Pericardium fibroblast (primary cell): ENCODE results near the gene HES3. TPM values are rescaled to one million over a fixed set of nuclear protein-coding genes. Genes with fewer than 3 reads are reported as not detected.

Experiments used
- total RNA-seq: library from RNA; depleted of rRNA; stranded (reverse); fragments of >200 nt; gene quantifications from 2 replicates; pipeline ENCODE4 v1.2.3, GENCODE V29; 2015

The HES3 gene, protein sequence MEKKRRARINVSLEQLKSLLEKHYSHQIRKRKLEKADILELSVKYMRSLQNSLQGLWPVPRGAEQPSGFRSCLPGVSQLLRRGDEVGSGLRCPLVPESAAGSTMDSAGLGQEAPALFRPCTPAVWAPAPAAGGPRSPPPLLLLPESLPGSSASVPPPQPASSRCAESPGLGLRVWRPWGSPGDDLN
- total RNA-seq: not detected in 2 replicates

DNA sequence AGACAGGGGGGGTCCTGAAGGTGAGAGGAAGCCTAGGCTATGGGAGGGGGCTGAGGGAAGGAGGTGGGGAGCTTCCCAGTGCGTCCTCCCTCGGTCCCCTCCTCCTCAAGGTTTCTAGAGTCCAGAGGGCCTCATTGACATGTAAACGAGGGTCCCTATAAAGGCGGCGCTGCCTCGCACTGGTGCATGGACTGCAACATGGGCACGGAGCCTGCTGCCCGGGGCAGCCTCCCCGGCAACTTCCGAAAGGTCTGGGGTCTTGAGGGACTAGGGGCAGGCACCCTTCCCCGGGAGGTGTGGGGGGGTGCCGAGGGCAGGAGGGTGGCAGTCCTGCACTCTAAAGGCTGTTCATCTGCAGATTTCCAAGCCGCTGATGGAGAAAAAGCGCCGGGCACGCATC is at the start of gene HES3:
Gene HES3 (plus strand): TSS at position 187 of the 400 bp plus-strand sequence. CDS start 187 bp downstream, at position 374.

DNA sequence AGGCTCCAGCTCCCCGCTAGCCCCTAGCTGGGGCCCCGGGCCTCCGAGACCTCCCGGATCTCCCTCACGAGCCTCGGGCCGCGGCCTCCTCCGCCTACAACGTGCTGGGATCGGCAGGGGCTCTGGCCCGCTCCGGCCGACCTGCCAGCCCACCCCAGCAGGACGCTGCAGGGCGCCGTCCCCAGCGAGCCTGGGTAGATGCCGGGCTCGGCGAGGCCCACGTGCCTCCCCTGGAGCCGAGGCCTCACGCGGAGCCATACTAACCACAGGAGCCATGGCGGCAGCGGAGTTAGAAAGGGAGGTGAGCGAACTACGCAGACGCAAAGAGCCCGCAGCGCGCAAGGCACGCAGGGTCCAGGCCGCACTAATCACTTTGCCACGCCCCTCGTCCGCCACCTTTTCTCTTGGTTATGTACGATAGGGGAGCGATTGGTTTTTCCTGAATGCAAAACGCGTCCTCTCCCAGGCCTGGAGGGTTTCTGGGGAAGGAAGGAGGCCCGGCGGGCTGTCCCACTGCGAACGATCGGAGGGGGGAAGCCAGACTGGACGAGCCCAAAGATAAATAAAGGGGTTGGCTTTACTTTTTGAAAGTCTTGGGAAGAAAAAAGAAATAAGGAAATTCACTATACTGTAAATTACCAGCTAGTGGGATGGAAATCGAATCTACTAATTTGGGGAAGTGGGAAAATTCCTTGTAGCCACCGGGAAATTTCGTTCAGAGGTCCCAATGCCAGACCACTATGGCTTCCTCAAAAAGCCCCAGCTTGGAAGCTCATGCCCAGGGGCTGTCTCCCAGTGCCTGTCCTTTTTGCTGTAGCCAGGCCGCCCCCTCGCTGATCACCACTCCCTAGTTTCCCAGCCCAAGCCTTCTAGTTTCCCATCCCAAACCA is 44.4 kb upstream of the HES3 start, which contains the start of gene RPL22:
Gene RPL22 (minus strand): TSS at position 298 of the 890 bp plus-strand sequence. CDS start 22 bp downstream, at position 276.

DNA sequence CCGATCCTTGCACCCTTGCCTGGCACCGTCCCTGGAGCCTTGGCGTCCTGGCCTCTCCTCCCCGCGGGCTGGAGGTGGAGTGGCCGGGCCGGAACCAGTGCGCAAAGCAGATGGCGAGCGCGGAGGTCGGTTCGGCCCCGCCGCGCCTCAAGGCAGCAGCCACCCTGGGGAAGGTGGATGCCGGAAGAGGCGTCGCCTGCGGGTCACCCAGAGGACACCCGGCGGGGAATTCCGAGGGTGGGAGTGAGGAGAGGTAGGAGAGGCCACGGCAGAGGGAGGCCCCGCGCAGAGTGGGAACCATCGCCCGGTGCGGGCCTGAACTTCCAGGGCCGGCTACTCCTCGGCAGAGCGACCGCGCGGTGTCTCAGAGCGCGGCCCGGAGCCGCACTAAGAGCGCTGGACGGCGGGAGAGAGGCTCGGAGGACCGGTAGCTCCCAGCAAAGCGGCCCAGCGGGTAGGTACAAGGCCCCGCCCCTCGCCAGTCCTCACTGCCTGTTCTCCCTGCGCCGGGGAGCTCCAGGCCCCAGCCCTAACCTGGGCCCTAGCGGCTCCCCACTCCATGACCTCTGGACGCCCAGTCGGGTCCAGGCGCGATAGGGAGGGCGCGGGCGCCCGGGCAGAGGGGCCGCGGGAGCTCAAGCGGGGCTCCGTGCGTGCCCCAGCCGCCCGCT is 38.0 kb upstream of the HES3 start, which contains the start of gene RNF207:
Gene RNF207 (plus strand): TSS at position 271 of the 671 bp plus-strand sequence. CDS start 417 bp downstream, outside the sequence.

DNA sequence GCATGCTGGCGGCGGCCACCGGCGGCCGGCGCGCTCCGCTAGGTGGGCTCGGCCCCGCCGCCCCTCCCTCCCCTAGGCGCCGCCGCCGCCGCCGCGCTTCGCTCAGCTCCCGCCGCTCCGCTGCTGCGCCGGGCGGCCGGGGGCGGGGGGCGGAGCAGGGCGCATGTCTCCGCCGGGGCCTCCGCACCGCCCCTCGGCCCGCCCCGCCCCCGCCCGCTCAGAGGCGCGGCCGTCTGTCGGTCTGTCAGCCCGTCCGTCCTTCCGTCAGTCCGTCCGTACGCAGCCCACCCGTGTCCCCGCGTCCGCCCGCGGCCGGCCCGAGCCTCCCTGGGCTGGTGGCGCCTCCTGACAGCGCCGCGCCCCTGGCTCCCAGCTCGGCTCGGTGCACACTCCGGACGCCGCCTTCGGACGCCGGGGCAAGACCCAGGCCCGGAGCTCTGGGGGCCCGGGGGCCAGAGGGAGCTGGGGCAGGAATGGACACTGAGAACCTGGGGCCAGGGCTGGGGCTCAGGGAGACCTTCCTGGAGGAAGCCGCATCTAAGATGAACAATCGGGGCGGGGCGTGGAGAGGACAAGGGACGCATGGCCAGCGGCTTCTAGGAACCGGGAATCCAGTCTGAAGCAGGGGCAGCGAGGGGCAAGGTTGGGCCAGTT is 17.1 kb downstream of the HES3 start, which contains the start of gene GPR153:
Gene GPR153 (minus strand): TSS at position 138 of the 654 bp plus-strand sequence. CDS start 6,193 bp downstream, outside the sequence.

Other genes with a start within 250 kb of the HES3 start
- 4.6 and 8.3 TPM in 2 replicates for gene KCNAB2, start 198.3 kb upstream of the HES3 start, total RNA-seq
- gene CHD5, start 63.9 kb upstream of the HES3 start, total RNA-seq: under 0.01 TPM in 2 replicates
- gene RPL22, start 44.6 kb upstream of the HES3 start, total RNA-seq: 223 and 309 TPM in 2 replicates
- gene RNF207, start 38.1 kb upstream of the HES3 start, total RNA-seq: 3.7 and 8.2 TPM in 2 replicates
- 42.7 and 57.8 TPM in 2 replicates for gene ICMT, start 8.2 kb upstream of the HES3 start, total RNA-seq
- 24.6 and 27.2 TPM in 2 replicates for gene GPR153, start 16.9 kb downstream of the HES3 start, total RNA-seq
- gene ACOT7, start 149.6 kb downstream of the HES3 start, total RNA-seq: 19.2 and 33.7 TPM in 2 replicates
- gene HES2, start 175.7 kb downstream of the HES3 start, total RNA-seq: 0.12 TPM in 1 of 2 replicates, not detected in the other
- under 0.01 TPM in 1 of 2 replicates, not detected in the other for gene ESPN, start 180.6 kb downstream of the HES3 start, total RNA-seq
- 4.6 and 10.7 TPM in 2 replicates for gene TNFRSF25, start 222.0 kb downstream of the HES3 start, total RNA-seq
- gene PLEKHG5, start 247.5 kb downstream of the HES3 start, total RNA-seq: 4.1 and 8.0 TPM in 2 replicates